GM19193 (cell line): ENCODE measurements around the gene KIRREL3.

Experiments
- POLR2A ChIP-seq: IDR thresholded peaks from 4 replicates; pipeline ENCODE4 v1.6.1; 2011; ENCODE audit not compliant: insufficient read depth, insufficient read length; ENCODE audit errors: extremely low read depth

Gene KIRREL3

GRCh38 chr11:126533560-126533959, 467.0 kb downstream of the KIRREL3 start:
- TF ChIP-seq POLR2A = no peak

- TF ChIP-seq POLR2A = no peak
Observed at GRCh38 chr11:126530416-126530815, 470.2 kb downstream of the KIRREL3 start.

- TF ChIP-seq POLR2A = no peak
Observed at GRCh38 chr11:126529037-126529436, 471.5 kb downstream of the KIRREL3 start.

GRCh38 chr11:126528075-126528474, 472.5 kb downstream of the KIRREL3 start:
- TF ChIP-seq POLR2A = no peak

GRCh38 chr11:126527651-126528050, 472.9 kb downstream of the KIRREL3 start:
- no peak for TF ChIP-seq POLR2A

GRCh38 chr11:126526471-126526870, 474.1 kb downstream of the KIRREL3 start:
- TF ChIP-seq POLR2A = no peak

- TF ChIP-seq POLR2A = no peak
Observed at GRCh38 chr11:126525702-126526101, 474.9 kb downstream of the KIRREL3 start.

GRCh38 chr11:126525216-126525615, 475.4 kb downstream of the KIRREL3 start:
- no peak for TF ChIP-seq POLR2A

- no peak for TF ChIP-seq POLR2A
Observed at GRCh38 chr11:126523441-126524205, 476.9 kb downstream of the KIRREL3 start.

GRCh38 chr11:126522606-126523005, 478.0 kb downstream of the KIRREL3 start:
- TF ChIP-seq POLR2A = no peak

GRCh38 chr11:126522152-126522551, 478.4 kb downstream of the KIRREL3 start:
- no peak for TF ChIP-seq POLR2A

GRCh38 chr11:126521196-126521595, 479.4 kb downstream of the KIRREL3 start:
- no peak for TF ChIP-seq POLR2A

- no peak for TF ChIP-seq POLR2A
Observed at GRCh38 chr11:126519764-126520734, 480.5 kb downstream of the KIRREL3 start.

- no peak for TF ChIP-seq POLR2A
Observed at GRCh38 chr11:126518972-126519690, 481.4 kb downstream of the KIRREL3 start.
